HUES64 (cell line): ENCODE measurements around the gene GOLGA6L6.
"Not testable (repeated sequence)": the region's sequence is repeated elsewhere in the genome, so short reads cannot be mapped to it uniquely, and the experiment has no call there.

Experiments used
- H3K27ac ChIP-seq: 2 replicates; pipeline ENCODE4 v1.7.0; 2013; ENCODE audit warnings: low read depth, low read length, inconsistent platforms
- H3K27me3 ChIP-seq: 2 replicates; pipeline ENCODE4 v1.6.1; 2013; ENCODE audit warnings: mild to moderate bottlenecking, low read length; ENCODE audit not compliant: insufficient read depth
- H3K36me3 ChIP-seq: 2 replicates; pipeline ENCODE4 v1.6.1; 2013; ENCODE audit warnings: mild to moderate bottlenecking, low read length; ENCODE audit not compliant: insufficient read depth
- H3K4me1 ChIP-seq: 2 replicates; pipeline ENCODE4 v1.6.1; 2013; ENCODE audit warnings: mild to moderate bottlenecking, low read length, moderate library complexity; ENCODE audit not compliant: insufficient read depth
- H3K4me3 ChIP-seq: 2 replicates; pipeline ENCODE4 v1.5.1; 2013; ENCODE audit warnings: mild to moderate bottlenecking, low read length, moderate library complexity
- H3K9ac ChIP-seq: 2 replicates; pipeline ENCODE4 v1.6.1; 2013; ENCODE audit warnings: mild to moderate bottlenecking, low read depth, low read length
- H3K9me3 ChIP-seq: 2 replicates; pipeline ENCODE4 v1.6.1; 2013; ENCODE audit warnings: low read depth, low read length; ENCODE audit not compliant: insufficient read depth
- WGBS: fragments of 150-250, 120-280 bp; methylation state at CpG from one replicate; pipeline ENCODE4 v1.1.7; 2013; ENCODE audit warnings: missing lambda C conversion rate; 5-methylcytosine and 5-hydroxymethylcytosine counted together

GOLGA6L6 gene

DNA sequence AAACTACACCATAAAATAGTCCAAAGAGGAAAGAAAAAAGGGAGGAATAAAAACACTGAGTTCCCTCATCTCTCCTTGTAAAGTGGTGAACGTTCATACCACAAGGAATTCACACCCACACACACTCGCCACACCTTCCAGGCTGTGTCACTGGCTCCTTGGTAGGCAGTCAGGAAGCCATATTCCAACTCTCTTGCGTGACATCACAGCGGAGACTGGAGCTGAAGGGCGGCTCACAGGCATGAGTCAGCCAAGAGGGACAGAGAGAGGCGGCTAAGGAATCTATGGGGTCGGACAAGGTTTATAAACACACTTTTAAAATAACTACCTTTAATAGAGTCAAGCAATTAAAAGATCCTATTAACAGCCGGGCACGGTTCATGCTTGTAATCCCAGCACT lies 43.8 kb downstream of the GOLGA6L6 start:
- H3K27ac ChIP-seq, H3K9ac ChIP-seq, H3K36me3 ChIP-seq, H3K4me1 ChIP-seq, H3K4me3 ChIP-seq, H3K27me3 ChIP-seq, H3K9me3 ChIP-seq: not testable (repeated sequence)
- 91% methylated on average over 3 of the region's 9 CpGs for WGBS

DNA sequence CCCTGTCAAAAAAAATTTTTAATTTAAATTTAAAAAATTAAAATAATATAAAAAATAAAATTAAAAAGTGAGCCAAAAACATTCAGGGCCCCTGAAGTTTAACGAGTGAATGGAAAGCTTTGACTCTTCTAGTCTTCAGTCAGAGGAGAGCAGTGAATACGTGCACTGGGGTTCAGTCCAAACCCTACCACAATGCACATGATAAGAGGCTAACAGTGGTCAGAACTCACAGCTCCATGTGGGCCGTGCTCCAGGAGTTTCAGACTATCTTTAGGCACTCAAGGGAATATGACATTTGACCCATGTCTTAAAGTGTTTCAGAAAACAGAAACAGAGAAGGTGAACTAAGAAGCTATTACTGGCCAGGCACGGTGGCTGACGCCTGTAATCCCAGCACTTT lies 48.6 kb downstream of the GOLGA6L6 start:
- H3K27me3 ChIP-seq, H3K4me3 ChIP-seq, H3K36me3 ChIP-seq, H3K9ac ChIP-seq, H3K4me1 ChIP-seq, H3K9me3 ChIP-seq, H3K27ac ChIP-seq: not testable (repeated sequence)
- WGBS: 67% methylated on average over 1 of the region's 5 CpGs

DNA sequence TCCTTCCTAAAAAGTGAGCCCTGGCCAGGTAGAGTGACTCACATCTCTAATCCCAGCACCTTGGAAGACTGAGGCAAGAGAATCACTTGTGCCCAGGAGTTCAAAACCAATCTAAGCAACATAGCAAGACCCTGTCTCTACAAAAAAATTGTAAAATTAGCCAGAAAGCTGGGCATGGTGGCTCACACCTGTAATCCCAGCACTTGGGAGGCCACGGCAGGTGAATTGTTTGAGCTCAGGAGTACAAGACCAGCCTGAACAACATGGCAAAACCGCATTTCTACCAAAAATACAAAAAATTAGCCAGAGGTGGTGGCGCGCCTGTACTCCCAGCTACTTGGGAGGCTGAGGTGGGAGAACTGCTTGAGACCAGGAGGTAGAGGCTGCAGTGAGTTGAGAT lies 49.0 kb downstream of the GOLGA6L6 start:
- H3K9me3 ChIP-seq, H3K27me3 ChIP-seq, H3K9ac ChIP-seq, H3K4me1 ChIP-seq, H3K4me3 ChIP-seq, H3K36me3 ChIP-seq, H3K27ac ChIP-seq: not testable (repeated sequence)
- 57% methylated on average over 1 of the region's 4 CpGs for WGBS

DNA sequence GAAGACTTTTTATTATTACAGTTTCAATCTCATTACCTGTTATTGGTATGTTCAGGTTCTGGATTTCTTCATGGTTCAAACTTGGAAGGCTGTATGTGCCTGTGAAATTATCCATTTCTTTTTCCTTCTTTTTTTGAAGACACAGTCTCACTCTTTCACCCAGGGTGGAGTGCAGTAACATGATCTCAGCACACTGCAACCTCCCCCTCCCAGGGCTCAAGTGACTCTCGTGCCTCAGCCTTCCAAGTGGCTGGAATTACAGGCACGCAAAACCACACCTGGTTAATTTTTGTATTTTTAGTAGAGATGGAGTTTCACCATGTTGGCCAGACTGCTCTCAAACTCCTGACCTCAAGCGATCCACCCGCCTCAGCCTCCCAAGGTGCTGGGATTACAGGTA lies 52.3 kb downstream of the GOLGA6L6 start:
- H3K9me3 ChIP-seq, H3K4me1 ChIP-seq, H3K4me3 ChIP-seq, H3K27ac ChIP-seq, H3K36me3 ChIP-seq, H3K27me3 ChIP-seq, H3K9ac ChIP-seq: not testable (repeated sequence)
- WGBS: 96% methylated on average over 3 of the region's 4 CpGs
